Measurements from ENCODE around the gene NUDT7. TPM values are rescaled to one million over a fixed set of nuclear protein-coding genes. Genes with fewer than 3 reads are reported as not detected.

NUDT7 gene
- total RNA-seq, 4 donors from 2014 or later, result 10.3 to 16.0 (median 12.0) TPM

GRCh38 chr16:77729951-77730350, 7.6 kb downstream of the NUDT7 start:
- intact Hi-C loops (cut with DNase I; ENCODE audit: low total_unique reads), result no loop called here
- no peak for DNase-seq (ENCODE audit: low spot score in 2 of 2)
- 0% methylated on average over 1 of the region's 1 CpG for WGBS, 2 donors
- H3K4me3 ChIP-seq (ENCODE audit: low read depth, poor library complexity, severe bottlenecking), result no peak overlapping the region
- TF ChIP-seq POLR2A (IDR thresholded peaks at IDR 0.05) (no peak), CTCF (IDR thresholded peaks at IDR 0.05) (no peak)

- no peak for TF ChIP-seq POLR2A (IDR thresholded peaks at IDR 0.05)
- TF ChIP-seq CTCF (IDR thresholded peaks at IDR 0.05), result no peak
- intact Hi-C loops (cut with DNase I; ENCODE audit: low total_unique reads), result no loop called here
- WGBS, 2 donors, result 91 to 92% methylated on average over 11 of the region's 11 CpGs
- no peak for DNase-seq (ENCODE audit: low spot score in 2 of 2)
- no peak overlapping the region for H3K4me3 ChIP-seq (ENCODE audit: low read depth, poor library complexity, severe bottlenecking)
Measured at GRCh38 chr16:77732241-77732946, 10.1 kb downstream of the NUDT7 start.

- H3K4me3 ChIP-seq (ENCODE audit: low read depth, poor library complexity, severe bottlenecking), result no peak overlapping the region
- no peak for DNase-seq (ENCODE audit: low spot score in 2 of 2)
- no peak for TF ChIP-seq CTCF (IDR thresholded peaks at IDR 0.05)
- no peak for TF ChIP-seq POLR2A (IDR thresholded peaks at IDR 0.05)
- 64 to 68% methylated on average over 1 of the region's 1 CpG for WGBS, 2 donors
- intact Hi-C loops (cut with DNase I; ENCODE audit: low total_unique reads), result no loop called here
Measured at GRCh38 chr16:77736879-77737278, 14.6 kb downstream of the NUDT7 start.

- TF ChIP-seq CTCF (IDR thresholded peaks at IDR 0.05) (no peak), POLR2A (IDR thresholded peaks at IDR 0.05) (no peak)
- no peak overlapping the region for H3K4me3 ChIP-seq (ENCODE audit: low read depth, poor library complexity, severe bottlenecking)
- no peak for DNase-seq (ENCODE audit: low spot score in 2 of 2)
- 72 to 73% methylated on average over 10 of the region's 10 CpGs for WGBS, 2 donors
- intact Hi-C loops (cut with DNase I; ENCODE audit: low total_unique reads), result no loop called here
Measured at GRCh38 chr16:77738706-77739558, 16.6 kb downstream of the NUDT7 start.

GRCh38 chr16:77739559-77739892, 17.2 kb downstream of the NUDT7 start:
- intact Hi-C loops (cut with DNase I; ENCODE audit: low total_unique reads), result no loop called here
- WGBS, 2 donors, result 65 to 70% methylated on average over 1 of the region's 1 CpG
- no peak overlapping the region for H3K4me3 ChIP-seq (ENCODE audit: low read depth, poor library complexity, severe bottlenecking)
- TF ChIP-seq POLR2A (IDR thresholded peaks at IDR 0.05), result no peak
- no peak for TF ChIP-seq CTCF (IDR thresholded peaks at IDR 0.05)
- no peak for DNase-seq (ENCODE audit: low spot score in 2 of 2)

Measured in lower leg skin (tissue), 4 donors.